HTR-8/SVneo (cell line): ENCODE measurements around the gene UCN2.

ENCODE experiments used
- DNase-seq: peaks from one replicate; pipeline ENCODE4 v3.0.0; 2011; ENCODE audit warnings: low spot score, mixed read lengths; ENCODE audit not compliant: insufficient read length
- FAIRE-seq: peaks from 2 replicates; lab custom pipeline; 2011; peaks lifted over from hg19 to GRCh38; lab: Jason Lieb, UNC

UCN2 gene

GRCh38 chr3:48563382-48563918, at the start of gene UCN2:
Gene UCN2 (minus strand): TSS chr3:48563781. CDS start chr3:48563124, 657 bp downstream.
- DNase-seq (no peak), FAIRE-seq (no peak)

GRCh38 chr3:48612309-48612708, 48.7 kb upstream of the UCN2 start:
- FAIRE-seq = no peak
- DNase-seq = no peak

GRCh38 chr3:48609088-48610005, 45.8 kb upstream of the UCN2 start, which contains the start of gene UQCRC1:
Gene UQCRC1 (minus strand): TSS chr3:48609646. CDS start chr3:48609620, 26 bp downstream.
- FAIRE-seq = peak; percentile 99
- DNase-seq = peak; percentile 97

GRCh38 chr3:48607519-48607918, 43.9 kb upstream of the UCN2 start:
- FAIRE-seq (no peak), DNase-seq (no peak)

- DNase-seq (no peak), FAIRE-seq (no peak)
Observed at GRCh38 chr3:48601622-48601994, 38.0 kb upstream of the UCN2 start.

- no peak for DNase-seq
- no peak for FAIRE-seq
Observed at GRCh38 chr3:48600711-48601621, 37.4 kb upstream of the UCN2 start.

GRCh38 chr3:48599509-48600285, 36.1 kb upstream of the UCN2 start:
- FAIRE-seq = no peak
- no peak for DNase-seq

- DNase-seq (no peak), FAIRE-seq (peak; percentile 58)
Observed at GRCh38 chr3:48599077-48599501, 35.5 kb upstream of the UCN2 start.

- FAIRE-seq (peak; percentile 90), DNase-seq (peak; percentile 84)
Observed at GRCh38 chr3:48598323-48599076, 34.9 kb upstream of the UCN2 start.

GRCh38 chr3:48597408-48597800, 33.8 kb upstream of the UCN2 start:
- FAIRE-seq = peak; percentile 67
- DNase-seq = no peak

GRCh38 chr3:48596676-48597407, 33.3 kb upstream of the UCN2 start:
- FAIRE-seq = no peak
- no peak for DNase-seq

GRCh38 chr3:48596157-48596556, 32.6 kb upstream of the UCN2 start:
- DNase-seq = no peak

GRCh38 chr3:48595526-48596121, 32.0 kb upstream of the UCN2 start:
- FAIRE-seq (peak; percentile 98), DNase-seq (peak; percentile 95)

More at GRCh38 chr3:48596157-48596556, 32.6 kb upstream of the UCN2 start:
- FAIRE-seq = no peak

- no peak for DNase-seq
- no peak for FAIRE-seq
Observed at GRCh38 chr3:48595075-48595525, 31.5 kb upstream of the UCN2 start, which contains the start of gene COL7A1. Gene COL7A1 (minus strand): TSS chr3:48595329. CDS start chr3:48595159, 170 bp downstream.

- FAIRE-seq (no peak), DNase-seq (no peak)
Observed at GRCh38 chr3:48594417-48595049, 31.0 kb upstream of the UCN2 start.

- FAIRE-seq (no peak), DNase-seq (no peak)
Observed at GRCh38 chr3:48593337-48593736, 29.8 kb upstream of the UCN2 start.

GRCh38 chr3:48592519-48593087, 29.0 kb upstream of the UCN2 start:
- DNase-seq (no peak), FAIRE-seq (no peak)
